ENCODE results near the gene ARMH3. TPM values are rescaled to one million over a fixed set of nuclear protein-coding genes. Genes with fewer than 3 reads are reported as not detected.

ARMH3 gene
- total and polyA plus RNA-seq, 7 experiments from 2014 or later, result 19.7 to 34.0 (median 27.6) TPM

DNA sequence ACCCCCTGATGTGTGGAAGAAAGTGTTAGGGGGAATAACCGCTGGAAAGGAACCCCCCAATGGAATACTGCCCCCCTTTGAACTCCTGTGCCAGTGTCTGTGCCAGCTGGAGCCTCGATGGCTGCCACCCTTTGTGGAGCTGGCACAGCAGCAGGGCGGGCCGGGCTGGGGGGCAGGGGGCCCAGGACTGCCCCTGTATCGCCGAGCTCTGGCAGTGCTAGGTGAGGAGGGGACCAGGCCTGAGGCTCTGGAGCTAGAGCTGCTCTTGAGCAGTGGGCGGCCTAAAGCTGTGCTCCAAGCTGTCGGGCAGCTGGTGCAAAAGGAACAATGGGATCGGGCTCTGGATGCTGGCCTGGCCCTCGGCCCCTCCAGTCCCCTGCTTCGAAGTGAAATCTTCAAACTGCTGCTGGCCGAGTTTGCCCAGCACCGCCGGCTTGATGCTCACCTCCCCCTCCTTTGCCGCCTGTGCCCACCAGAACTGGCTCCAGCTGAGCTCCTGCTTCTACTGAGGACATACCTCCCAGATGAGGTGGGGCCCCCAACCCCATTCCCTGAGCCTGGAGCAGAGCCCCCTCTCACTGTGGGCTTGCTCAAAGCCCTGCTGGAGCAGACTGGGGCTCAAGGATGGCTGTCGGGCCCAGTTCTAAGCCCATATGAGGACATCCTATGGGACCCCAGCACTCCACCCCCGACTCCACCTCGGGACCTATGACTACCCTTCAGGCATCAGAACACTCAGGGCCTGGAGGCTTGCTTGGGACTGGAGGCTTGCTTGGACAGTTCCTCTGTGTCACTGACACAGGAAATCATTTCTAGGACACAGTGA, 11.3 kb upstream of the ARMH3 start:
- CTCF ChIA-PET, result interaction anchor here (0.9 to 1.0 kb wide), 2 partner anchors 13 to 48 kb away, joined by 3 read pairs; no protein-coding TSS in a partner anchor
- H3K36me3 ChIP-seq (ENCODE audit: control insufficient read depth in 2 of 3, insufficient read depth in 3 of 3, low read length in 3 of 3), result peaks cover 0 to 6% (median 4%) of the 10 kb centered on the region in 3 experiments
- DNase-seq (no peak), ATAC-seq (no peak)
- Mint-ChIP-seq H3K36me3 (peaks cover 0 to 5% (median 0%) of the 10 kb centered on the region in 5 donors), H3K27ac (peak overlapping the region in 6 of 9 donors; percentile 23 to 95 (median 46)), H3K4me3 (peak overlapping the region in 6 of 10 donors; percentile 23 to 76 (median 51)), H3K4me1 (peaks cover 23 to 43% (median 36%) of the 10 kb centered on the region in 7 donors), H3K27me3 (no peaks in the 10 kb centered on the region), H3K9me3 (peaks cover 0 to 1% (median 0%) of the 10 kb centered on the region in 11 donors)
- H3K27ac ChIP-seq (ENCODE audit: low read depth, low read length), result peak overlapping the region; percentile 93
- H3K27me3 ChIP-seq (ENCODE audit: control insufficient read depth in 2 of 2, insufficient read depth in 2 of 2, low read length in 2 of 2), result no peaks in the 10 kb centered on the region
- intact Hi-C loops (cut with micrococcal nuclease), result loop anchor here in 1 of 2 donors (5.0 to 10.0 kb wide), 2 partner anchors 375 to 647 kb away; partner anchors contain the start of genes ARL3 and SFXN2
- H3K9me3 ChIP-seq (ENCODE audit: control insufficient read depth in 2 of 3, low read length in 3 of 3), result no peaks in the 10 kb centered on the region
- POLR2A ChIA-PET, result interaction anchor here (0.6 to 2.7 kb wide), 3 partner anchors 12 to 65 kb away, joined by 3 to 16 read pairs (median 3); partner anchors contain the start of genes ARMH3 and PPRC1
- H3K4me1 ChIP-seq (ENCODE audit: control insufficient read depth in 2 of 2, insufficient read depth in 2 of 2, low read length in 2 of 2), result peaks cover 14 to 23% of the 10 kb centered on the region in 2 donors
- H3K4me3 ChIP-seq (ENCODE audit: low read length), result no peak overlapping the region

DNA sequence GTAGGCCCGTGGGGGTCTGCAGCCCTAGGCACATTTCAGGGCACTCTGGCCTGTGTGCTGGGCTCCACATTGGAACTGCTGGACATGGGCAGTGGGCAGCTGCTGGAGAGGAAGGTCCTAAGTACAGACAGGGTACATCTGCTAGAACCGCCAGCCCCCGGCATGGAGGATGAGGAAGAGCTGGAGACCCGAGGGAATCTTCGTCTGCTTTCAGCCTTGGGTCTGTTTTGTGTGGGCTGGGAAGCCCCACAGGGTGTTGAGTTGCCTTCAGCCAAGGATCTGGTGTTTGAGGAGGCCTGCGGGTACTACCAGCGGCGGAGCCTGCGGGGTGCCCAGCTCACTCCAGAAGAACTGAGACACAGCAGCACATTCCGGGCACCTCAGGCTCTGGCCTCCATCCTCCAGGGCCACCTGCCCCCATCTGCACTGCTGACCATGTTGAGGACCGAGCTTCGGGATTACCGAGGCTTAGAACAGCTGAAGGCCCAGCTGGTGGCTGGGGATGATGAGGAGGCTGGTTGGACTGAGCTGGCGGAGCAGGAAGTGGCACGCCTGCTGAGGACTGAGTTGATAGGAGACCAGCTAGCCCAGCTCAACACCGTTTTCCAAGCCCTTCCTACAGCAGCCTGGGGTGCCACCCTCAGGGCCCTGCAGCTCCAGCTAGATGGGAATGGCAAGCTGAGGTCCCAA, 10.6 kb upstream of the ARMH3 start:
- intact Hi-C loops (cut with micrococcal nuclease), result loop anchor here in 1 of 2 donors (5.0 to 10.0 kb wide), 2 partner anchors 374 to 648 kb away; partner anchors contain the start of genes ARL3 and SFXN2
- Histone ChIP-seq H3K4me3 (ENCODE audit: low read length) (peak overlapping the region; percentile 82), H3K27ac (ENCODE audit: low read depth, low read length) (peak overlapping the region; percentile 93), H3K4me1 (ENCODE audit: control insufficient read depth in 2 of 2, insufficient read depth in 2 of 2, low read length in 2 of 2) (peaks cover 14 to 23% of the 10 kb centered on the region in 2 donors), H3K27me3 (ENCODE audit: control insufficient read depth in 2 of 2, insufficient read depth in 2 of 2, low read length in 2 of 2) (no peaks in the 10 kb centered on the region), H3K9me3 (ENCODE audit: control insufficient read depth in 2 of 3, low read length in 3 of 3) (no peaks in the 10 kb centered on the region), H3K36me3 (ENCODE audit: control insufficient read depth in 2 of 3, insufficient read depth in 3 of 3, low read length in 3 of 3) (peaks cover 0 to 6% (median 4%) of the 10 kb centered on the region in 3 experiments)
- Mint-ChIP-seq H3K4me3 (peak overlapping the region; percentile 76 to 90 (median 88)), H3K36me3 (peaks cover 0 to 5% (median 0%) of the 10 kb centered on the region in 5 donors), H3K27ac (peak overlapping the region in 7 of 9 donors; percentile 75 to 93 (median 86)), H3K4me1 (peaks cover 23 to 43% (median 36%) of the 10 kb centered on the region in 7 donors), H3K9me3 (peaks cover 0 to 1% (median 0%) of the 10 kb centered on the region in 11 donors), H3K27me3 (no peaks in the 10 kb centered on the region)
- POLR2A ChIA-PET, result interaction anchor here (0.5 to 2.7 kb wide), 5 partner anchors 10 to 66 kb away, joined by 3 to 16 read pairs (median 3); partner anchors contain the start of genes ARMH3 and PPRC1
- ATAC-seq (no peak), DNase-seq (peak in 1 of 9 donors; percentile 9)
- CTCF ChIA-PET, result interaction anchor here (0.9 to 1.0 kb wide), 2 partner anchors 12 to 49 kb away, joined by 3 read pairs; no protein-coding TSS in a partner anchor

DNA sequence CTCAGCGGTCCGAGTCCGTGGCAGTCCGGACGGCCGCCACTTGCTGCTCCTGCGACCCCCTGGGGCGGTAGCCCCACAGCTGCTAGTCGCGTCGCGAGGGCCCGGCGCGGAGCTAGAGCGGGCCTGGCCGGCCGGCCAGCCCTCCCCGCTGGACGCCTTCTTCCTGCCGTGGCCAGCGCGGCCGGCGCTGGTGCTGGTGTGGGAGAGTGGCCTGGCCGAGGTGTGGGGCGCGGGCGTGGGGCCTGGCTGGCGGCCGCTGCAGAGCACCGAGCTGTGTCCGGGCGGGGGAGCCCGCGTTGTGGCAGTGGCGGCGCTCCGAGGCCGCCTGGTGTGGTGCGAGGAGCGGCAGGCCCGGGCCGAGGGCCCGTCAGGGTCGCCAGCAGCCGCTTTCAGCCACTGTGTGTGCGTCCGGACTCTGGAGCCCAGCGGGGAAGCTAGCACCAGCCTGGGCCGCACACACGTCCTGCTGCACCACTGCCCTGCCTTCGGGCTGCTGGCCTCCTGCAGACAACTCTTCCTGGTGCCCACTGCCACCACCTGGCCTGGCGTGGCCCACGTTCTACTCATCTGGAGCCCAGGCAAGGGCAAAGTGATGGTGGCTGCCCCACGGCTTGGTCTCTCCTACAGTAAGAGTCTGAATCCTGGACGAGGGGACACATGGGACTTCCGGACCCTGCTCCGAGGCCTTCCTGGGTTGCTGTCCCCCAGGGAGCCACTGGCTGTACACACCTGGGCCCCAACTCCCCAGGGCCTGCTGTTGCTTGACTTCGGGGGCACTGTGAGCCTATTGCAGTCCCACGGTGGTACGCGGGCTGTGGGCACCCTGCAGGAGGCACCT, 9.8 kb upstream of the ARMH3 start:
- Mint-ChIP-seq H3K27ac (peak overlapping the region in 8 of 9 donors; percentile 75 to 93 (median 84)), H3K4me3 (peak overlapping the region; percentile 76 to 90 (median 88)), H3K27me3 (no peaks in the 10 kb centered on the region), H3K36me3 (peaks cover 0 to 5% (median 0%) of the 10 kb centered on the region in 5 donors), H3K4me1 (peaks cover 23 to 43% (median 36%) of the 10 kb centered on the region in 7 donors), H3K9me3 (peaks cover 0 to 1% (median 0%) of the 10 kb centered on the region in 11 donors)
- ATAC-seq (peak; percentile 23), DNase-seq (peak in 5 of 9 donors; percentile 3 to 40 (median 11))
- POLR2A ChIA-PET, result interaction anchor here (0.7 to 2.7 kb wide), 6 partner anchors 9 to 247 kb away, joined by 3 to 16 read pairs (median 3); partner anchors contain the start of genes ARMH3 and PPRC1
- CTCF ChIA-PET, result no interaction called here
- Histone ChIP-seq H3K4me1 (ENCODE audit: control insufficient read depth in 2 of 2, insufficient read depth in 2 of 2, low read length in 2 of 2) (peaks cover 14 to 23% of the 10 kb centered on the region in 2 donors), H3K4me3 (ENCODE audit: low read length) (peak overlapping the region; percentile 82), H3K9me3 (ENCODE audit: control insufficient read depth in 2 of 3, low read length in 3 of 3) (no peaks in the 10 kb centered on the region), H3K27me3 (ENCODE audit: control insufficient read depth in 2 of 2, insufficient read depth in 2 of 2, low read length in 2 of 2) (no peaks in the 10 kb centered on the region), H3K36me3 (ENCODE audit: control insufficient read depth in 2 of 3, insufficient read depth in 3 of 3, low read length in 3 of 3) (peaks cover 0 to 6% (median 4%) of the 10 kb centered on the region in 3 experiments), H3K27ac (ENCODE audit: low read depth, low read length) (peak overlapping the region; percentile 93)
- intact Hi-C loops (cut with micrococcal nuclease), result loop anchor here (1.0 to 10.0 kb wide), 11 partner anchors 8 to 649 kb away; partner anchors contain the start of genes ACTR1A (in 2 of the 2), ARMH3 (in 2 of the 2), NOLC1 (in 2 of the 2) and NPM3 (in 2 of the 2)

DNA sequence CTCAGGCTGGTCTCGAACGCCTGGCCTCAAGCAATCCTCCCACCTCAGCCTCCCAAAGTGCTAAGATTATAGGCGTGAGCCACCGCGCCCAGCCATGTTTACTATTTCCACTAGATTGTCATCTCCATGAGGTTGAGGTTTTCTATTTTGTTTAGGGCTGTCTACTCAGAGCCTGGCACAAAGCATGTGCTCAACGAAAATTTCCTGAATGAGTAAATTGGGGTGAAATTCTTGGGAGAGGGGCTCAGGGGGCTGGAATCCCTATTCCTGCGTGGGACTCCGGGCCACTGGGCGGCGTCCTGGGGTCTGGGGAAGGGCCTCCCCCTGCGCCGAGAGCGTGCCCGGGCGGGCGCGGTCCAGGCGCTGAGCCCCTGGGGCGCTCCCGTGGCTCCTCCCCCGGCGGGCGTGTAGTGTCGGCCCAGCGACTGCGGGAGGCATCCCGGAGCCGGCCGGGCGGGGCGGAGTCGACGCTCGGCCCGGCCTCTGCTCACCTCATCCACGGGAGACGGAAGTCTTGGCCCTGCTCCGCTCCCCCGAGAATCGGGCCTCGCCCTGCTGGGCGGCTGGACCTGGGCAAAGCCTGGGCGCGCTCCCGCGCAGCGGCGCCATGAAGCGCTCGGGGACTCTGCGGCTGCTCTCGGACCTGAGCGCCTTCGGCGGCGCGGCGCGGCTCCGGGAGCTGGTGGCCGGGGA, 9.0 kb upstream of the ARMH3 start, which contains the start of gene HPS6:
TSS of gene HPS6 (plus strand) at position 482 of the 693 bp plus-strand sequence. CDS start at position 608, 126 bp downstream.
- Histone ChIP-seq H3K27me3 (ENCODE audit: control insufficient read depth in 2 of 2, insufficient read depth in 2 of 2, low read length in 2 of 2) (no peaks in the 10 kb centered on the region), H3K9me3 (ENCODE audit: control insufficient read depth in 2 of 3, low read length in 3 of 3) (no peaks in the 10 kb centered on the region), H3K27ac (ENCODE audit: low read depth, low read length) (peak within 1 kb of the TSS; percentile 93), H3K4me3 (ENCODE audit: low read length) (peak within 1 kb of the TSS; percentile 82), H3K4me1 (ENCODE audit: control insufficient read depth in 2 of 2, insufficient read depth in 2 of 2, low read length in 2 of 2) (peaks cover 14 to 23% of the 10 kb centered on the region in 2 donors), H3K36me3 (ENCODE audit: control insufficient read depth in 2 of 3, insufficient read depth in 3 of 3, low read length in 3 of 3) (peaks cover 0 to 6% (median 4%) of the 10 kb centered on the region in 3 experiments)
- peak; percentile 98 for ATAC-seq
- POLR2A ChIA-PET, result interaction anchor here (0.7 to 2.7 kb wide), 6 partner anchors 8 to 246 kb away, joined by 3 to 16 read pairs (median 3); partner anchors contain the start of genes ARMH3 and PPRC1
- CTCF ChIA-PET, result no interaction called here
- intact Hi-C loops (cut with micrococcal nuclease), result loop anchor here (1.0 to 10.0 kb wide), 11 partner anchors 8 to 650 kb away; partner anchors contain the start of genes ACTR1A (in 2 of the 2), ARMH3 (in 2 of the 2), NOLC1 (in 2 of the 2) and NPM3 (in 2 of the 2)
- Mint-ChIP-seq H3K36me3 (peaks cover 0 to 5% (median 0%) of the 10 kb centered on the region in 5 donors), H3K4me3 (peak within 1 kb of the TSS; percentile 79 to 91 (median 89)), H3K4me1 (peaks cover 23 to 43% (median 36%) of the 10 kb centered on the region in 7 donors), H3K9me3 (peaks cover 0 to 1% (median 0%) of the 10 kb centered on the region in 11 donors), H3K27ac (peak within 1 kb of the TSS; percentile 85 to 97 (median 93)), H3K27me3 (no peaks in the 10 kb centered on the region)
- peak; percentile 73 to 94 (median 81) for DNase-seq

GRCh38 chr10:102064503-102064867, 8.5 kb upstream of the ARMH3 start:
- CTCF ChIA-PET, result no interaction called here
- H3K27ac Mint-ChIP-seq, result peak overlapping the region; percentile 85 to 97 (median 93)
- H3K4me1 Mint-ChIP-seq, result peaks cover 23 to 42% (median 35%) of the 10 kb centered on the region in 7 donors
- Histone ChIP-seq H3K9me3 (ENCODE audit: control insufficient read depth in 2 of 3, low read length in 3 of 3) (no peaks in the 10 kb centered on the region), H3K36me3 (ENCODE audit: control insufficient read depth in 2 of 3, insufficient read depth in 3 of 3, low read length in 3 of 3) (peaks cover 0 to 6% (median 4%) of the 10 kb centered on the region in 3 experiments), H3K27ac (ENCODE audit: low read depth, low read length) (peak overlapping the region; percentile 93), H3K4me1 (ENCODE audit: control insufficient read depth in 2 of 2, insufficient read depth in 2 of 2, low read length in 2 of 2) (peaks cover 14 to 23% of the 10 kb centered on the region in 2 donors), H3K4me3 (ENCODE audit: low read length) (peak overlapping the region; percentile 82), H3K27me3 (ENCODE audit: control insufficient read depth in 2 of 2, insufficient read depth in 2 of 2, low read length in 2 of 2) (no peaks in the 10 kb centered on the region)
- intact Hi-C loops (cut with micrococcal nuclease), result loop anchor here (2.0 to 10.0 kb wide), 5 partner anchors 50 to 650 kb away; partner anchors contain the start of genes ACTR1A (in 2 of the 2), NPM3 (in 2 of the 2), SUFU (in 2 of the 2) and ARL3 (in 1 of the 2)
- peaks cover 0 to 1% (median 0%) of the 10 kb centered on the region in 11 donors for H3K9me3 Mint-ChIP-seq
- ATAC-seq, result no peak
- H3K36me3 Mint-ChIP-seq, result peaks cover 0 to 4% (median 0%) of the 10 kb centered on the region in 5 donors
- H3K4me3 Mint-ChIP-seq, result peak overlapping the region; percentile 79 to 91 (median 86)
- H3K27me3 Mint-ChIP-seq, result no peaks in the 10 kb centered on the region
- POLR2A ChIA-PET, result no interaction called here
- peak in 1 of 9 donors; percentile 2 for DNase-seq
